Lower lobe of right lung (tissue), 2 donors: ENCODE results near the gene PDXDC1. TPM values are rescaled to one million over a fixed set of nuclear protein-coding genes. Genes with fewer than 3 reads are reported as not detected.
"Not testable (repeated sequence)": the region's sequence is repeated elsewhere in the genome, so short reads cannot be mapped to it uniquely, and the experiment has no call there.

ENCODE experiments used
- ATAC-seq, 2 donors: fragments of 200-7000 bp; cut with Tn5 transposase; one replicate each; pipeline ENCODE4 v1.9.1; 2020 to 2022; ENCODE audit warnings: mild to moderate bottlenecking in 2 of 2, moderate library complexity in 2 of 2
- DNase-seq: peaks from one replicate; pipeline ENCODE4 v3.0.0-alpha.2; 2020
- H3K27ac ChIP-seq: fragments of 200-600 bp; one replicate; pipeline ENCODE4 v1.8.0; 2022
- H3K27me3 ChIP-seq: fragments of 200-600 bp; one replicate; pipeline ENCODE4 v1.8.0; 2022; ENCODE audit warnings: low read depth
- H3K36me3 ChIP-seq: fragments of 200-600 bp; one replicate; pipeline ENCODE4 v1.8.0; 2022; ENCODE audit warnings: mild to moderate bottlenecking
- H3K4me1 ChIP-seq: fragments of 200-600 bp; one replicate; pipeline ENCODE4 v1.8.0; 2022
- H3K4me3 ChIP-seq: fragments of 200-600 bp; one replicate; pipeline ENCODE4 v1.8.0; 2022; ENCODE audit warnings: mild to moderate bottlenecking
- H3K9me3 ChIP-seq: fragments of 200-600 bp; one replicate; pipeline ENCODE4 v1.8.0; 2022
- intact Hi-C: fragments of 100-400 bp; cut with DNase I; formaldehyde crosslinking; loops from one replicate; pipeline ENCODE4 v1.11.0; 2022
- total RNA-seq: library from RNA; stranded (reverse); fragmentation: NEBNext Ultra II Directional; extraction: Animal tissue kit (Norgen Biotek cat#: 25700); gene quantifications from one replicate; pipeline ENCODE4 v1.2.1, GENCODE V29; 2021
- TF ChIP-seq, protein P1 (sequence below): fragments of 200-600 bp; IDR thresholded peaks from one replicate; pipeline ENCODE4 v1.8.0; 2022; ENCODE audit warnings: antibody characterized with exemption, mild to moderate bottlenecking
- donor health status: DM: no; HTN: yes; CAD: no; lungs with severe emphysema.

Gene PDXDC1
- total RNA-seq, 1 donor from 2014 or later: 103 TPM

DNA sequence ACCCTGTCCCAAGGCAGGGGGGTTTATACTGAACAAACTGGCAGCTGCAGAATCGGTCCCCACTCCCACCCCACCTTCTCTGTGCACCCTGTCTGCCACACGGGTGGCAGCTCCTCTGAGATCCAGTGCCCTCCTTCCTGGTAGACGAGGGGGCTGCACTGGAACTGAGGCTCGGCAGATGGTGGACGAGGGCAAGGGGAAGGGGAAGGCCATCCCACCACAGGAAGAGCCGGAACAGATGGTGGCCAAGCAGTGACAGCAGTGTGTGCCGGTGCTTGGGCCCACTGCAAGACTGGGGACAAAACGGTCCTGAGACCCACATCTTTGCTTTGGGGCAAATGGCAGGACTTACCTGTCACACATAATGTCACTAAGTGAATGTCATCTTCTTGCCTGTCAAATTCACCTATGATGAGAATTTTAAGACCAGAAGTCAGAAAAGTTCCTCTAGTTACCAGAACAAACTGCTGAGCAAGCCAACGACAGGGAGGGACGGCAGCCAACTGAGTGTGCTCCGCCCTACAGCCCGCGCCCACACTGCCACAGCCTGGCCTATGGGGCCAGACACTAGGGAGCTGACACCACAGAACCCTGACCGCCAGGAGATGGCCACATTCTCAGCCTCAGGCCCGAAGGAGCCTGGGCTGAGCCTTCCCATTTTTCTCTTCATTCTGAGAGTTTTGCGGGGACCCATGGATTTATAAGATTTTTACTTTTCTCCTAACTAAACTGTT is 66.6 kb downstream of the PDXDC1 start:
- Histone ChIP-seq H3K4me3 (no peak overlapping the region), H3K36me3 (peaks cover 67% of the 10 kb centered on the region), H3K27me3 (no peaks in the 10 kb centered on the region), H3K4me1 (peaks cover 11% of the 10 kb centered on the region), H3K9me3 (no peaks in the 10 kb centered on the region), H3K27ac (peak overlapping the region; percentile 16)
- intact Hi-C loops: no loop called here
- DNase-seq (peak; percentile 81), ATAC-seq (peak; percentile 89 to 95)
- TF ChIP-seq, protein P1, sequence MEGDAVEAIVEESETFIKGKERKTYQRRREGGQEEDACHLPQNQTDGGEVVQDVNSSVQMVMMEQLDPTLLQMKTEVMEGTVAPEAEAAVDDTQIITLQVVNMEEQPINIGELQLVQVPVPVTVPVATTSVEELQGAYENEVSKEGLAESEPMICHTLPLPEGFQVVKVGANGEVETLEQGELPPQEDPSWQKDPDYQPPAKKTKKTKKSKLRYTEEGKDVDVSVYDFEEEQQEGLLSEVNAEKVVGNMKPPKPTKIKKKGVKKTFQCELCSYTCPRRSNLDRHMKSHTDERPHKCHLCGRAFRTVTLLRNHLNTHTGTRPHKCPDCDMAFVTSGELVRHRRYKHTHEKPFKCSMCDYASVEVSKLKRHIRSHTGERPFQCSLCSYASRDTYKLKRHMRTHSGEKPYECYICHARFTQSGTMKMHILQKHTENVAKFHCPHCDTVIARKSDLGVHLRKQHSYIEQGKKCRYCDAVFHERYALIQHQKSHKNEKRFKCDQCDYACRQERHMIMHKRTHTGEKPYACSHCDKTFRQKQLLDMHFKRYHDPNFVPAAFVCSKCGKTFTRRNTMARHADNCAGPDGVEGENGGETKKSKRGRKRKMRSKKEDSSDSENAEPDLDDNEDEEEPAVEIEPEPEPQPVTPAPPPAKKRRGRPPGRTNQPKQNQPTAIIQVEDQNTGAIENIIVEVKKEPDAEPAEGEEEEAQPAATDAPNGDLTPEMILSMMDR: no peak

DNA sequence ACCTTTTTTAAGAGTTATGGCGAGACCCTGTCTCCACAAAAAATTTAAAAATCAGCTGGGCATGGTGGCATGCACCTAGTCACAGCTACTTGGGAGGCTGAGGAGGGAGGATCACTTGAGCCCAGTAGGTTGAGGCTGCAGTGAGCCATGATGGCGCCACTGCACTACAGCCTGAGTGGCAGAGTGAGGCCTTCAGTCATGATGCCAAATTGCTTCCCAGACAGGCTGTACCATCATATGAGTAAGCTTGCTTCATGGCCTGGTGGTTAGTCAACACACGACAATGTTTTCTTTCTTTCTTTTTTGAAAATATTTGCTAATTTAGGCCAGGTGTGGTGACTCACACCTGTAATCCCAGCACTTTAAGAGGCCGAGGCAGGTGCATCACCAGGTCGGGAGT is 68.5 kb downstream of the PDXDC1 start:
- H3K27me3 ChIP-seq: no peaks in the 10 kb centered on the region
- DNase-seq (no peak), ATAC-seq (no peak)
- intact Hi-C loops: no loop called here
- H3K27ac ChIP-seq: no peak overlapping the region
- H3K4me1 ChIP-seq: peaks cover 11% of the 10 kb centered on the region
- no peak overlapping the region for H3K4me3 ChIP-seq
- H3K9me3 ChIP-seq: no peaks in the 10 kb centered on the region
- H3K36me3 ChIP-seq: peaks cover 61% of the 10 kb centered on the region
- TF ChIP-seq, protein P1: no peak

DNA sequence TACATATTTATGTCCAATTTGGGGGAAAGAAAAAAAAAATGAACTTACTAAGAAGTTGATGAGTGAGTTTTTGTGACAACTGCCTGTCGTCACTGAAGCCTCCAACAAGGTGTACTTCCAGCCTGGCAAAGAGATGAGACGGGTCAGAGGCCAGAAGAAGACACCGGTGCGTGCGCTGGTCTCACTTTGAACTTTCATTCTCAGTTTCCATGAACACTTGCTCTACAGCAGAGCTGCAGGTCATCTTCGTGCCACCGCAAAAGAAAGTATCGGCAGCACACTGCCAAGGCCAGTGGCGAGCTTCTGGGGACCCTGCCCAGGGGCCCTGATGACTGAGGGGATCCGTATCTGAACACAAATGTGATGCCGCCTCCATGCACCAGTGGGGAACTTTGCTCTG is 69.5 kb downstream of the PDXDC1 start:
- ATAC-seq: no peak
- TF ChIP-seq, protein P1: no peak

DNA sequence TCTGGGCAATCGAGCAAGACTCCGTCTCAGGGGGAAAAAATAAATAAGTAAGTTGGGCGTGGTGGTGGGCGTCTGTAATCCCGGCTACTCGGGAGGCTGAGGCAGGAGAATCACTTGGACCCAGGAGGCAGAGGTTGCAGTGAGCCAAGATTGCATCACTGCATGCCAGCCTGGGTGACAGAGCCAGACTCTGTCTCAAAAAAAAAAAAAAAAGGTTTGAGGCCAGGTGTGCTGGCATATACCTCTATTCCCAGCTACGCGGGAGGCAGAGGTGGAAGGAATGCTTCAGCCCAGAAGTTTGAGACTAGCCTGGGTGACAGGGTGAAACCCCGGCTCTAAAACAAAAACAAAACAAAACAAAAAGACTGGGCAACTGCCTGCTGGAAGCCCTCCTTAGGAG is 70.4 kb downstream of the PDXDC1 start:
- H3K27ac ChIP-seq, intact Hi-C loops: not testable (repeated sequence)
- peaks cover 42% of the 10 kb centered on the region for H3K36me3 ChIP-seq

More for the DNA sequence above, 69.5 kb downstream of the PDXDC1 start:
- peaks cover 11% of the 10 kb centered on the region for H3K4me1 ChIP-seq
- DNase-seq: peak; percentile 19
- no peak overlapping the region for H3K4me3 ChIP-seq
- H3K9me3 ChIP-seq: no peaks in the 10 kb centered on the region
- peaks cover 52% of the 10 kb centered on the region for H3K36me3 ChIP-seq
- intact Hi-C loops: no loop called here
- no peaks in the 10 kb centered on the region for H3K27me3 ChIP-seq
- no peak overlapping the region for H3K27ac ChIP-seq

DNA sequence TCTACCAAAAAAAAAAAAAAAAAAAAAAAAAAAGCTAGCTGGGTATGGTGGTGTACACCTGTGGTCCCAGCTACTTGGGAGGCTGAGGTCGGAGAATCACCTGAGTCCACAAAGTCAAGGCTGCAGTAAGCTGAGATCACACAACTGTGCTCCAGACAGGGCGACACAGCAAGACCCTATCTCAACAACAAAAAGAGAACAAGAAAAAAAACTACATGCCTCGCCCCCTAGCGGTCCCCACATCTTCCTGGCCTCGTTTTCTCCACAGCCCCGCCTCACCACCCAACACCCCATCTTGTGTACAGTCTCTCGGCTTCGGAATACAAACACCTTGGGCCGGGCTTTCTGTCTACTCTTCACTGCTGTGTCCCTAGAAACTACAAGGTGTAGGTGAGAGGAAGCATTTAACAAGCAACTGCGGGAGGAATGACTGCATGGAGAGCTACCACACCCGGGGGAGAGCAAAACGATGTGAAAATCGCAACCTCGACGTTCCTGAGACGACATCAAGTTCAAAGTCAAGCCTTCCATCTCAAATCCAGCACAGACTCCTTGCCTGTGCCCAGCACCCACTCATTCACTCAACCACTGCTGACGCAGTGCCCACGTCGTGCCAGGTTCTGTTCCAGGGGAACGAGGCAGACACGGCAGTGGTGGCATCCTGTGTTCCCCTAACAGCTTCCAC is 72.0 kb downstream of the PDXDC1 start:
- H3K4me3 ChIP-seq: no peak overlapping the region
- TF ChIP-seq, protein P1: no peak
- no peak for ATAC-seq
- no peaks in the 10 kb centered on the region for H3K9me3 ChIP-seq
- H3K27ac ChIP-seq: no peak overlapping the region
- H3K27me3 ChIP-seq: no peaks in the 10 kb centered on the region
- intact Hi-C loops: no loop called here
- DNase-seq: peak; percentile 23
- H3K4me1 ChIP-seq: peaks cover 11% of the 10 kb centered on the region
- peaks cover 32% of the 10 kb centered on the region for H3K36me3 ChIP-seq

More for the DNA sequence above, 70.4 kb downstream of the PDXDC1 start:
- ATAC-seq, H3K4me3 ChIP-seq, H3K27me3 ChIP-seq, H3K9me3 ChIP-seq: not testable (repeated sequence)
- DNase-seq: peak; percentile 10
- peaks cover 11% of the 10 kb centered on the region for H3K4me1 ChIP-seq
